Activated T-helper 1 cell treated with anti-CD3 and anti-CD28 coated beads, Interleukin-12 subunit alpha, Interleukin-12 subunit beta, Interleukin-2, Interleukin-4 antibody, amounts not matched to agents 30 ng/mL and 10 ng/mL and 1 ng/mL, durations not matched to agents 14 hours and 24 hours and 36 hours (primary cell): ENCODE results near the gene SERPINF2. TPM values are rescaled to one million over a fixed set of nuclear protein-coding genes. Genes with fewer than 3 reads are reported as not detected.
"Not testable (repeated sequence)": the region's sequence is repeated elsewhere in the genome, so short reads cannot be mapped to it uniquely, and the experiment has no call there.

Experiments
- DNase-seq: peaks from one replicate; pipeline ENCODE4 v3.0.0; 2021; ENCODE audit warnings: low spot score
- H3K27ac Mint-ChIP-seq: one replicate; pipeline ENCODE4 v1.8.0; 2021; ENCODE audit warnings: mild to moderate bottlenecking, mixed read lengths
- H3K27me3 Mint-ChIP-seq: one replicate; pipeline ENCODE4 v1.8.0; 2022; ENCODE audit warnings: mild to moderate bottlenecking, moderate library complexity, mixed read lengths; ENCODE audit not compliant: insufficient read depth
- H3K36me3 Mint-ChIP-seq: one replicate; pipeline ENCODE4 v1.8.0; 2021; ENCODE audit warnings: low read depth, mixed read lengths
- H3K4me1 Mint-ChIP-seq: one replicate; pipeline ENCODE4 v1.8.0; 2021; ENCODE audit warnings: low read depth, mixed read lengths
- H3K4me3 Mint-ChIP-seq: one replicate; pipeline ENCODE4 v1.8.0; 2021; ENCODE audit warnings: mild to moderate bottlenecking, moderate library complexity, mixed read lengths
- H3K9me3 Mint-ChIP-seq: one replicate; pipeline ENCODE4 v1.8.0; 2021; ENCODE audit warnings: mixed read lengths
- intact Hi-C: fragments of 100-400 bp; cut with micrococcal nuclease; formaldehyde crosslinking; loops from one replicate; pipeline ENCODE4 v1.15.1; 2024
- total RNA-seq: library from RNA; stranded (reverse); gene quantifications from 2 replicates; pipeline ENCODE4 v1.2.3, GENCODE V29; 2022

The SERPINF2 gene
- total RNA-seq, 1 donor from 2014 or later, result 0.41 TPM

GRCh38 chr17:1765576-1765975 lies 22.9 kb downstream of the SERPINF2 start:
- no peaks in the 10 kb centered on the region for H3K9me3 Mint-ChIP-seq
- H3K27ac Mint-ChIP-seq, result no peak overlapping the region
- H3K36me3 Mint-ChIP-seq, result peaks cover 3% of the 10 kb centered on the region
- no peak for DNase-seq
- H3K4me1 Mint-ChIP-seq, result peaks cover 29% of the 10 kb centered on the region
- intact Hi-C loops, result no loop called here
- H3K27me3 Mint-ChIP-seq, result no peaks in the 10 kb centered on the region
- H3K4me3 Mint-ChIP-seq, result peak overlapping the region; percentile 33

- intact Hi-C loops, result no loop called here
- H3K36me3 Mint-ChIP-seq, result peaks cover 3% of the 10 kb centered on the region
Measured at GRCh38 chr17:1766382-1767135, 23.9 kb downstream of the SERPINF2 start.

GRCh38 chr17:1767358-1767757 lies 24.7 kb downstream of the SERPINF2 start:
- H3K36me3 Mint-ChIP-seq, result peaks cover 3% of the 10 kb centered on the region
- DNase-seq, result no peak
- peaks cover 22% of the 10 kb centered on the region for H3K4me1 Mint-ChIP-seq
- H3K27me3 Mint-ChIP-seq, result no peaks in the 10 kb centered on the region
- H3K4me3 Mint-ChIP-seq, result no peak overlapping the region
- H3K9me3 Mint-ChIP-seq, result no peaks in the 10 kb centered on the region
- intact Hi-C loops, result no loop called here
- no peak overlapping the region for H3K27ac Mint-ChIP-seq

More at GRCh38 chr17:1766382-1767135, 23.9 kb downstream of the SERPINF2 start:
- Mint-ChIP-seq H3K9me3 (no peaks in the 10 kb centered on the region), H3K4me1 (peaks cover 29% of the 10 kb centered on the region), H3K4me3 (no peak overlapping the region), H3K27ac (no peak overlapping the region), H3K27me3 (no peaks in the 10 kb centered on the region)
- DNase-seq, result no peak

- Mint-ChIP-seq H3K9me3 (no peaks in the 10 kb centered on the region), H3K27me3 (no peaks in the 10 kb centered on the region), H3K4me1 (peaks cover 9% of the 10 kb centered on the region), H3K36me3 (peaks cover 5% of the 10 kb centered on the region), H3K27ac (no peak overlapping the region), H3K4me3 (no peak overlapping the region)
- DNase-seq, result no peak
- intact Hi-C loops, result no loop called here
Measured at GRCh38 chr17:1769822-1770477, 27.3 kb downstream of the SERPINF2 start.

GRCh38 chr17:1773000-1773695 lies 30.5 kb downstream of the SERPINF2 start:
- H3K27me3 Mint-ChIP-seq, DNase-seq, H3K9me3 Mint-ChIP-seq, H3K4me1 Mint-ChIP-seq, H3K4me3 Mint-ChIP-seq, intact Hi-C loops: not testable (repeated sequence)
- peaks cover 13% of the 10 kb centered on the region for H3K36me3 Mint-ChIP-seq
- H3K27ac Mint-ChIP-seq, result peak overlapping the region; percentile 37

GRCh38 chr17:1773696-1774181 lies 31.1 kb downstream of the SERPINF2 start:
- H3K27ac Mint-ChIP-seq, result no peak overlapping the region
- intact Hi-C loops, result no loop called here

GRCh38 chr17:1774390-1775176 lies 31.9 kb downstream of the SERPINF2 start:
- intact Hi-C loops, result no loop called here
- no peak overlapping the region for H3K4me3 Mint-ChIP-seq
- peaks cover 14% of the 10 kb centered on the region for H3K36me3 Mint-ChIP-seq
- DNase-seq, result no peak
- H3K27ac Mint-ChIP-seq, result peak overlapping the region; percentile 7
- H3K4me1 Mint-ChIP-seq, result peaks cover 9% of the 10 kb centered on the region
- H3K9me3 Mint-ChIP-seq, result no peaks in the 10 kb centered on the region
- H3K27me3 Mint-ChIP-seq, result no peaks in the 10 kb centered on the region

More at GRCh38 chr17:1773696-1774181, 31.1 kb downstream of the SERPINF2 start:
- Mint-ChIP-seq H3K4me1 (peaks cover 9% of the 10 kb centered on the region), H3K27me3 (no peaks in the 10 kb centered on the region), H3K4me3 (no peak overlapping the region), H3K36me3 (peaks cover 13% of the 10 kb centered on the region), H3K9me3 (no peaks in the 10 kb centered on the region)
- DNase-seq, result no peak

- Mint-ChIP-seq H3K4me1 (peaks cover 9% of the 10 kb centered on the region), H3K36me3 (peaks cover 20% of the 10 kb centered on the region), H3K27me3 (no peaks in the 10 kb centered on the region), H3K27ac (no peak overlapping the region), H3K4me3 (no peak overlapping the region), H3K9me3 (no peaks in the 10 kb centered on the region)
- intact Hi-C loops, result no loop called here
- no peak for DNase-seq
Measured at GRCh38 chr17:1776328-1776727, 33.7 kb downstream of the SERPINF2 start.

- intact Hi-C loops, result no loop called here
- Mint-ChIP-seq H3K27ac (no peak overlapping the region), H3K4me1 (peaks cover 9% of the 10 kb centered on the region)
Measured at GRCh38 chr17:1776857-1777256, 34.2 kb downstream of the SERPINF2 start.

GRCh38 chr17:1779571-1780131 lies 37.0 kb downstream of the SERPINF2 start:
- intact Hi-C loops, result no loop called here
- Mint-ChIP-seq H3K4me1 (peaks cover 10% of the 10 kb centered on the region), H3K27me3 (no peaks in the 10 kb centered on the region), H3K36me3 (peaks cover 40% of the 10 kb centered on the region), H3K27ac (no peak overlapping the region), H3K9me3 (no peaks in the 10 kb centered on the region), H3K4me3 (no peak overlapping the region)
- no peak for DNase-seq

More at GRCh38 chr17:1776857-1777256, 34.2 kb downstream of the SERPINF2 start:
- Mint-ChIP-seq H3K36me3 (peaks cover 22% of the 10 kb centered on the region), H3K4me3 (no peak overlapping the region), H3K27me3 (no peaks in the 10 kb centered on the region), H3K9me3 (no peaks in the 10 kb centered on the region)
- no peak for DNase-seq

- intact Hi-C loops, result no loop called here
- H3K36me3 Mint-ChIP-seq, result peaks cover 45% of the 10 kb centered on the region
- H3K4me1 Mint-ChIP-seq, result peaks cover 10% of the 10 kb centered on the region
- DNase-seq, result no peak
- no peaks in the 10 kb centered on the region for H3K9me3 Mint-ChIP-seq
- H3K27ac Mint-ChIP-seq, result no peak overlapping the region
- no peaks in the 10 kb centered on the region for H3K27me3 Mint-ChIP-seq
- H3K4me3 Mint-ChIP-seq, result no peak overlapping the region
Measured at GRCh38 chr17:1782171-1782567, 39.5 kb downstream of the SERPINF2 start.

- no peaks in the 10 kb centered on the region for H3K9me3 Mint-ChIP-seq
- H3K27ac Mint-ChIP-seq, result peak overlapping the region; percentile 44
- no peak overlapping the region for H3K4me3 Mint-ChIP-seq
- no peak for DNase-seq
- peaks cover 44% of the 10 kb centered on the region for H3K36me3 Mint-ChIP-seq
- intact Hi-C loops, result no loop called here
- H3K4me1 Mint-ChIP-seq, result peaks cover 10% of the 10 kb centered on the region
- no peaks in the 10 kb centered on the region for H3K27me3 Mint-ChIP-seq
Measured at GRCh38 chr17:1783271-1783670, 40.6 kb downstream of the SERPINF2 start.
